Umbilical cord (tissue), 2 donors: Measurements from ENCODE around the gene GFY. TPM values are rescaled to one million over a fixed set of nuclear protein-coding genes. Genes with fewer than 3 reads are reported as not detected.

Experiments used
- DNase-seq: peaks from one replicate; pipeline ENCODE4 v3.0.0-alpha.2; 2015; ENCODE audit warnings: low spot score
- total RNA-seq: library from RNA; depleted of rRNA; stranded (reverse); fragments of >200 nt; gene quantifications from one replicate; pipeline ENCODE4 v1.2.3, GENCODE V29; 2014; ENCODE audit warnings: low replicate concordance; ENCODE audit not compliant: insufficient read depth

The GFY gene
- total RNA-seq = not detected

DNA sequence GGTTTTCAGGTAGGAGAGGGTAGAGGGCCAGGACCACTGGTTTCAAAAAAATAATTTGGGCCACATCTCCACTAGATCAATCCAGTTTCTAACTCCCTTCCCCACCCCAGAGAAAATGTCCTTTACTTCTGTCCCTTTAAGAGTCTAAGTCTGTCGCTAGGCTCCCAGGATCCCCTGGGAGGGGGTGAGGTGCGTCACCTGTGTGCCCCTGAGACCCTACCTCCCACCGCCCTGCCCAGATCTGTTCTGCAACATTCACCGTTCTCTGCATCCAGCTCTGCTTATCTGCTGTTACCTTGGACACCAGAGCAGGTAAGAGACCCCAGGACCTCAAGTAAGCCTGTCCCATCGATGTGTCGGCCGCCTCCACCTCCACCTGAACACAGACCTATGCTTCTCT, at the start of gene GFY:
GFY (plus strand) TSS at position 211 of the 400 bp plus-strand sequence. CDS start 1,043 bp downstream, outside the sequence.
- DNase-seq = no peak

DNA sequence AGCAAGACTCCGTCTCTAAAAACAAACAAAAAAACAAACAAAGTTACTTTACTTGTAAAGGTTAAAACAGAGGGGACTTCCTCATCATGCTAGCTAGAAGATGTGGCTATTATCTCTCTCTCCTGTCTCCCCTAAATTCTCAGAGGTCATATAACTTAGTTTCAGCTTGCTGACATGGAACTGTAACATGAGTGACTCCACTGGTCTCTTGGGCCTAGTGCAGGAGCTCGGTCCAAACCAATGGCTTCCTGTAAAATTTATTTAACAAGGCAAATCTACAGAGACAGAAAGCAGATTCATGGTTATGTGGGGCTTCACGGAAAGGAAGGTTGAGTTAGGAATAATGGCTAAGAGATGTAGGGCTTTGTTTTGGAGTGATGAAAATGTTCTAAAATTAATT, 46.7 kb upstream of the GFY start:
- DNase-seq = no peak

DNA sequence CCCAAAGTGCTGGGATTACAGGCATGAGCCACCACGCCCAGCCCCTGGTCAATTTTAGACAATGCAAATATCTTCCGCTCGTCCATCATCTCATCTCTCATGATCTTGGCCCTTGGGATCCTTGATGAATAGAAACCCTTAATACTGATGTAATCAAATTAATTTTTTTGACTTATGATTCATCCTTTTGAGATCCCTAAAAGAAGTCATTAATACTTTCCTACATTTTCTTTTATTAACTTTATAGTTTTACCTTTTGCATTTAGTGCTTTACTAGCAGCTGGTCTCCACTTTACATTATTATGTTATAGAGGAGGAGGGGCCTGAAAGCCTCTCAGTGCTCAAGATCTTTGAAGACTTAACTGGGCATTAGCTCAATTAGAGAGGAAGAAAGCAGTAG, 44.8 kb upstream of the GFY start:
- DNase-seq = no peak

DNA sequence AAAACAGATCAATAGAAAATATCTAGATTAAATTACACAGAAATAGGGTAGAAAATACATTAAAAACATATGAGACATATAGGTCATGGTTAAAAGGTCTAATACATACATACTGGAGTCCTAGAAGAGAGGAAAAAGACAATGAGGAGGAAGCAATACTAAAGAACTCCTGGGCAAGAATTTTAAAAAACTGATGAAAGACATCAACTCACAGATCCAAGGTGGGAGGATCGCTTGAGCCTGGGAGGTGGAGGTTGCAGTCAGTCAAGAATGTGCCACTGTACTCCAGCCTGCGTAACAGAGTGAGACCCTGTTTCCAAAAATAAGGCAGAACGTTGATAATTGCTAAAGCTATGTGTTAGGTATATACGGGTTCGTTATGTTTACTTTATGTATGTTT, 42.5 kb upstream of the GFY start:
- DNase-seq = no peak

DNA sequence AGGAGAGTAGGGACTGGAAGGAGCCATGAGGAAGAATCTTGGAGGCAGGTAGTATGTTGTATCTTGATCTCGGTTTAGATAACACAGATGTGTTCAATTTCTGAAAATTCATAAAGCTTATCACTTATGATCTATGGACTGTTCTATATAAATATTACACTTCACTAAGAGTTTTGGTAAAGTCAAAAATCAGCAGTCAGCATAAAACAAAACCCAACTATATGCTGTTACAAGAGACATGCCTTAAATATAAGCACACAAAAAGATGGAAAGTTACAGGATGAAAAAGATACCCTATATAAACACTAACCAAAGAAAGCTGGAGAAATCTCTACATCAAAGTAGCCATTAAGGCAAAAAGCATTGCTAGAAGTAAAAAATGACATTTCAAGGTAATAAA, 41.6 kb upstream of the GFY start:
- DNase-seq = no peak

GRCh38 chr19:49387936-49388372, 37.2 kb upstream of the GFY start, which contains the start of gene KASH5:
KASH5 (plus strand) TSS chr19:49388249; CDS start chr19:49390884, 2,635 bp downstream.
- DNase-seq = peak; percentile 50

DNA sequence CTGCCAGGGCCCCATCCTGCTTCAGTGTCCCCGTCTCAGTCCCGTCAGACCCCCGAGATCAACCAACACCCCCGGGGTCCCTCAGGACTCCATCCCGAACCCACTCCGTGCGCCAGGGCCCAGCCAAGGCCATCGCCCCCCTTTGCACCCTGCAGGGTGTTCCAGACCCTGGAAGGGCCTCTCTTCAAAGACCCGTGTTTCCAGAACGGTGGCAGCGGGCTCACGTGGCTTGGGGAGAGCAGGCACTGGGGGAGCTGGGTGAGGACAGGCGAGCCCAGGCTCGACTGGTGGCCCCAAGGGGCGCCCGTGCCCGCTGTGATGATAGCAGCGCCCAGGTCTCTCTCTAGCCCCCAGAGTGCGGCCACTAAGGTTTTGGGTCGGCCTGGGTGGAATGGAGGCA, 35.8 kb upstream of the GFY start:
- DNase-seq = no peak

DNA sequence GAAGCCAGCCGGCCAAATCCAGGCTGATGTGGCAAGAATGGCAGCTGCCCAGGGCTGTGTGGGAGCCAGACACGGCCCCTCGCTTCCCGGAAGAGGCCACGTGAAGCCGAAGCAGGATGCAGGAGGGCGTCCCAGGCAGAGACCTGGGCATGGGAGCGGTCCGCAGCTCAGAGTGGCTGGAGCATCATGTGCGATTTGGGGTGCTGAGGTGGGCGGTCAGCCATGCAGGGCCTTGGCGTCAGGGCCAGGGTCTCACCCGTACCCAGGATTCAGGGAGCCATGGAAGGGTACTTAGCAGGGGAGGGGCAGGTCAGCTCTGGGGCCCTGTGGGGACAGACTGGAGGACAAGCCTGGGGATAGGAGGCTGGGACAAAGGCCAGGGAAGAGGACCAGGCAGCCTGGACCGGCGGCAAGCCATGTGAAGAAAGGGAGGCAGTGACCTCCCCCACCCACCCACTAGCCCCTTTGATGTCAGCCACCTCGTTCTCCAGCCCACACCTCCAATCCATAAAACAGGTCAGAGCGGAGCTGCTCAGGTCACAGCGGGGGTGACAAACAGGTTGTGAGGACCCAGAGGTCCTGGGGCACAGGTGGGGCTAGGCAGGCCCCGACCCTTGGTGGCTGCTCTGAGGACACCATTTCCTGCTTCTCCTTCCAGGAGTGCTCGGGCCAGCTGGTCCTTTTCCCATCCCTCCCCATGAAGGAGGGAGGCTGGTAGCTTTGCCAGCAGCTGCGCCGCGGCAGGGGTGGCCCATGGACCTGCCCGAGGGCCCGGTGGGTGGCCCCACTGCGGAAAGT, 34.9 kb upstream of the GFY start:
- no peak for DNase-seq

- no peak for DNase-seq
These were observed 34.2 kb upstream of the GFY start for GRCh38 chr19:49390929-49391359.

DNA sequence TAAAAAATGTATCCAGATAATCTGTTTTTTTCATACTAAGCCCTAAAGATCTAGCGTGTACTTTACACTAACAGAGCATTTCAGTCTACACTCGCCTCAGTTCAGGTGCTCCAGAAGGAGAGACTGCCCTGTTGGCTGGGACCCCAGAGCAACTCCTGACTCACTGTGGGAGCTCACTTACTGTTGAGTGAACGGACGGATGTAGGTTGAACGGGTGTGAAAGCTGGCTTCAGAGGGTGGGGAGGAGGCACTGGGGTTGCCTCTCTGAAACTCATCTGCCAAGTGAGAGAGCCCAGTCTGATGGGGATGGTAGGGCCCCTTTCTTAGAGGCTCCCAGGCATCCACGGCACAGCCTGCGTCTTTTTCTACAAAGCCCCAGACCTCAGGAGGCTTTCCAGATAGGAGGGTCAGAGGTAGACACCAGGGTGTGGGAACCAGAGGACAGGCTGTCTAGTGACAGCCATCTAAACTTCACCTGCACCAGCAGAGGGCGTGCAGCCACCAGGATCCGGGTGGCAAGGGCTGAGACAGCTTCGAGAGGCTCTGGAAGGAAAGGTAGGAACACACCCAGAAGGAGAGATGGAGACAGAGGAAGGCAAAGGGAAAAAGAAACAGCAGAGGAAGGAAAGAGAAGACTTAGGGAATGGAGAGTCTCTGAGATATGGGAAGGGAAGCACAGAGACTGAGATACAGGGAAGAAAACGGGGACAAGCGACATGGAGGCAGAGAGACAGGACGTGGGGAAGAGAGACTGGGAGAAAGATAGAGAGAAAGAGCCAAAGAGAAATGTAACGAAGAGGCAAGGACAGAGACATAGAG, 33.4 kb upstream of the GFY start:
- peak; percentile 75 for DNase-seq

GRCh38 chr19:49393881-49394280, 31.3 kb upstream of the GFY start:
- no peak for DNase-seq

DNA sequence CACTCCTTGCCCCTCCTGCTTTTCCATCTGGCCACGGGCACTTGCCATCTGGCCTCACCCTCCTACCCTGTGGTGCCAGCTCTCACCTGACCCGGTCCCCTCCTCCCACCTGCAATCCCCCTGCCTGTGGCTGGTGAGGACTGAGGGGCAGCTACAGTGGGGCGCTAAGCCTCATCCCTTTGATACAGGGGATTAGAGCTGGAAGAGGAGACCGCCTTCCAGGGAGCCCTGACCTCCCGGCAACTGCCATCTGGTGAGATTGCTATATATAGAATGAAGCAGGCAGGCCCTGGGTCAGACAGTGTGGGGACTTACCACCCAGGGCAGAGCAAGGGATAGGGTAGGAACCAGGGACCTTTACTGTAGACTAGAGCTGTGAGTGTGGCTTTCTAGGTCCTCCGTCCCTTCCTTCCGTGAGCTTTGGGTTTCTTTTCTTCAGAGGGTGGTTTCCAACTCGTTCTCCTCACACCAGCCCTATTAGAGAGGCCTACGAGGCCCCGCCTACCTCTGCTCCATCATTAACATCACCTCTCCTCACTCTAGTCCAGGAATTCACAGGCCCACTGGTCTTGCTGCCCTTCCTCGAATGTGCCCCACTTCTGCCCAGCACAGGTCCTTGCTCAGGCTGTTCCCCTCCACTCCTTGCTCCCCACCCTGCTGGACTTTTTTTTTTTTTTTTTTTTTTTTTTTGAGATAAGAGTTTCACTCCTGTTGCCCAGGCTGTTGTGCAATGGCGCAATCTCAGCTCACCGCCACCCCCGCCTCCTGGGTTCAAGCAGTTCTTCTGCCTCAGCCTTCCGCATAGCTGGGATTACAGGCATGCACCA, 29.4 kb upstream of the GFY start:
- DNase-seq = no peak

GRCh38 chr19:49396738-49397505, 28.3 kb upstream of the GFY start:
- no peak for DNase-seq

DNA sequence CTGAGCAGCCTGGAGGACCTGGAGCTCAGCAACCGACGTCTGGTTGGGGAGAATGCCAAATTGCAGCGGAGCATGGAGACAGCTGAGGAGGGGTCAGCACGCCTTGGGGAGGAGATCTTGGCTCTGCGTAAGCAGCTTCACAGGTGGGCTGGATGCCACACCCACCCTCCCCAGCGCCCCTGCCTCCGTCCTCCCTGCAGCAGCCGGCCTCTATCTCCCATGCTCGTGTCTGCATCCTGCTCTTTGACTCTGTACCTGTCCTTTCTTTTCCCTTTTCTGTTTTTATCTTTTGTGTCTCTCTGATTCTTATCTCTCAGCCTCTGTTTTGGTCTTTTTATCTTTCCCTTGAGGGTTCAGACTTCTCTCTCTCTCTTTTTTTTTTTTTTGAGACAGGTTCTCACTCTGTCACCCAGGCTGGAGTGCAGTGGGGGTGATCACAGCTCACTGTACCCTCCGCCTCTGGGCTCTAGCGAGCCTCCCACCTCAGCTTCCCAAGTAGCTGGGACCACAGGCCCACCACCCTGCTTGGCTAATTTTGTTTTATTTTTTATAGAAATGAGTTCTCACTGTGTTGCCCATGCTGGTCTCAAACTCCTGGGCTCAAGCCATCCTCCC, 27.1 kb upstream of the GFY start:
- no peak for DNase-seq

GRCh38 chr19:49398931-49399330, 26.3 kb upstream of the GFY start:
- no peak for DNase-seq

GRCh38 chr19:49400029-49400428, 25.2 kb upstream of the GFY start:
- DNase-seq = no peak

- no peak for DNase-seq
These were observed 21.6 kb upstream of the GFY start for GRCh38 chr19:49403404-49404187.

DNA sequence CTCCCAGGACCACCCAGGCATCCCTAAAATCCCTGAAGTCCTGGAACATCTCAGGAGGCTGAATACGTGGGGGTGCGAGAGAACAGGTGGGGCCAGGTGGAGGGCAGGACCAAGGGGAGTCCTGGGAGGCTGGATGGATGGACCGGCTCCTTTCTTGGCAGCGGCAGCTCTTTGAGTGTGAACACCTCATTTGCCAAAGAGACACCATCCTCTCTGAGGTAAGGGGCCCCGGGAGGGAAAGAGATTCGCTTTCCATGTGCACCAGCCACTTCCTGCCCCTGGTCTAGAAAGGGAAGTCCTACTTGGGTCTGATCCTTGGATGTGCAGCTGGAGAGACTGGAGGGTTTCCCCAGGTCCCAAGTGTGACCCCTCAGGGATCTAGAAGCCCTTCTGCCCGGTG, 18.1 kb upstream of the GFY start:
- no peak for DNase-seq

DNA sequence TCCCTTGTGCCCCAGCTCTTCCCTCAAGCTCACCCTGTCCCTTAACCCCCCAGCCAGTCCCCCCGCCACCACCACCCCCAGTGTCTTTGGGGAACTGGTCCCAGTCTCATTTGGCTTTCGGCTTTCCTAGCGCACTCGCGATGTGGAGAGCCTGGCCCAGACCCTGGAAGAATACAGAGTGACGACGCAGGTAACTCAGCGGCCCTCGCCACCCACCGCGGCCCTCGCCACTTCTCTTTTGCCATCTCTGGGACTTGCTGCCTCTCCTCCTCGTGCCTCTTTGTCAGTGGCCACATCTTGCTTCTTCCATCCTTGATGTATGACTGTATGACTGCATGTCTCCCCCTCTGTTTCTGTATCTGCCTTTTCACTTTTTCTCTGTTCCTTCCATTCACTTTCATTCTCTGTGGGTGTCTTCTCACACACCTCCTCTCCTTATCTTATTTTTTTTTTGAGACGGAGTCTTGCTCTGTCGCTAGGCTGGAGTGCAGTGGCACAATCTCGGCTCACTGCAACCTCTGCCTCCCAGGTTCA, 17.6 kb upstream of the GFY start:
- no peak for DNase-seq
